AG09319 (cell line): ENCODE results near the gene EARS2.

Source experiments
- DNase-seq: peaks from one replicate; pipeline ENCODE4 v3.0.0-alpha.2; 2010; ENCODE audit warnings: low read depth; ENCODE audit errors: extremely low read depth
- TF ChIP-seq, protein P1 (sequence below): IDR thresholded peaks from 2 replicates; pipeline ENCODE4 v1.5.1; 2011; ENCODE audit warnings: low read depth, mild to moderate bottlenecking, inconsistent platforms, low read length, moderate library complexity

EARS2 gene

DNA sequence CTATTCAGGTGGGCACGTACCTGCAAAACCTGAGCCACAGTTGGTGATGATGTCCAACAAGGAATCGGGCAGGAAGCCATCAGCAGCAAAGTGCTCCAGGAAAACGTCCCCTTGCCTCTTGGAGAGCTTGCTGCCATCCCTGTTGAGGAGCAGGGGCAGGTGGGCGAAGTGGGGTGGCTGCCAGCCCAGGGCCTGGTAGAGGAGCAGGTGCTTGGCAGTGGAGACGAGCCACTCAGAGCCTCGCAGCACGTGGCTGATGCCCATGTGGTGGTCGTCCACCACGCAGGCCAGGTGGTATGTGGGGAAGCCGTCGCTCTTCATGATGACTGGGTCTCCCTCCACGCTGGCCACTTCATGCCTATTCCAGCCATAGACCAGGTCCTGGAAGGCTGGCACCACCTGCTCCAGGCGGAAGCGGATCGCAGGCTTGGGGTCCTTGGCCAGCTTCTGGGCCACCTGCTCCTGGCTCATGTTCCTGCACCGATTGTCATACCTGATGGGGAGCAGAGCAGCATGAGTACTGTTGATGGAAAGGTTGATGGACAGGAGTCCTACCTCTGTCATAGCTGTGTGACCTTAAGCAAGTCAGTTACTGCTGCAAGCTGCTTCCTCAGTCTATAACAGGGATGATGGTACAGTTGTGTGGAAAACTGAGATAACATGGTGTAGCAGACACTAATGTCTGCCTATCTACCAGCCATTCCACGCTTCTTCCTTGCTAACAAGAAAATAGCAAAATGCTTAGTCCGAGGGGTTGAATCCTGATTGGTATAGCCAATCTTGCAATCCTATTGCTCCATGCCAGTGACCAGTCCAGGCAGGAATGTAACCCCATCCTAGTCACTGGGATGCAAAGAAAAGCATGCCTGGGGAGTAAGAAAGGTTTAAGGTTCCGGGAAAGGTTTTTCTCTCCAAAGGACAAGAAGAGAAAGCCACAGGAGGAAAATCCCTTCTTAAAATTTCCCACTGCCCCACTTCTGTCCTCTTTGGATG lies 22.0 kb downstream of the EARS2 start:
- TF ChIP-seq, protein P1, sequence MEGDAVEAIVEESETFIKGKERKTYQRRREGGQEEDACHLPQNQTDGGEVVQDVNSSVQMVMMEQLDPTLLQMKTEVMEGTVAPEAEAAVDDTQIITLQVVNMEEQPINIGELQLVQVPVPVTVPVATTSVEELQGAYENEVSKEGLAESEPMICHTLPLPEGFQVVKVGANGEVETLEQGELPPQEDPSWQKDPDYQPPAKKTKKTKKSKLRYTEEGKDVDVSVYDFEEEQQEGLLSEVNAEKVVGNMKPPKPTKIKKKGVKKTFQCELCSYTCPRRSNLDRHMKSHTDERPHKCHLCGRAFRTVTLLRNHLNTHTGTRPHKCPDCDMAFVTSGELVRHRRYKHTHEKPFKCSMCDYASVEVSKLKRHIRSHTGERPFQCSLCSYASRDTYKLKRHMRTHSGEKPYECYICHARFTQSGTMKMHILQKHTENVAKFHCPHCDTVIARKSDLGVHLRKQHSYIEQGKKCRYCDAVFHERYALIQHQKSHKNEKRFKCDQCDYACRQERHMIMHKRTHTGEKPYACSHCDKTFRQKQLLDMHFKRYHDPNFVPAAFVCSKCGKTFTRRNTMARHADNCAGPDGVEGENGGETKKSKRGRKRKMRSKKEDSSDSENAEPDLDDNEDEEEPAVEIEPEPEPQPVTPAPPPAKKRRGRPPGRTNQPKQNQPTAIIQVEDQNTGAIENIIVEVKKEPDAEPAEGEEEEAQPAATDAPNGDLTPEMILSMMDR: no peak
- no peak for DNase-seq

DNA sequence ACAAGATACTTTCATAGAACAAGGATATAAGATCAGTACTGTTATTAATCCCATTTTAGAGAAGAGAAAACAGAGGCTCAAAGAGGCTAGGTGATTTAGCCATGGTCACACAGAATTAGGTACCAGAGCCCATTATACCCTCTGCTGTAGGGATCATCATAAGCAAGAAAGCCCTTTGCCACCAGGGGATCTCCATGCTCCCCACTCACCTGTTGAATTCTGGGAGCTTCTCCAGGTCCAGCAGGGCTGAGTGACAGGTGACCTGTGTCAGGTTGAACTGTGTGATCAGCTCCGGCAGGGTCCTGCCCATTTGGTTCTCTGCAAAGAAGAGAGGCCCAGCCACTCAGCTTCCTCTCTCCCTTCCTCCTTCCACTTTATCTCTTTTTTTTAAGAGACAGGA lies 24.7 kb downstream of the EARS2 start:
- TF ChIP-seq, protein P1: no peak
- no peak for DNase-seq

DNA sequence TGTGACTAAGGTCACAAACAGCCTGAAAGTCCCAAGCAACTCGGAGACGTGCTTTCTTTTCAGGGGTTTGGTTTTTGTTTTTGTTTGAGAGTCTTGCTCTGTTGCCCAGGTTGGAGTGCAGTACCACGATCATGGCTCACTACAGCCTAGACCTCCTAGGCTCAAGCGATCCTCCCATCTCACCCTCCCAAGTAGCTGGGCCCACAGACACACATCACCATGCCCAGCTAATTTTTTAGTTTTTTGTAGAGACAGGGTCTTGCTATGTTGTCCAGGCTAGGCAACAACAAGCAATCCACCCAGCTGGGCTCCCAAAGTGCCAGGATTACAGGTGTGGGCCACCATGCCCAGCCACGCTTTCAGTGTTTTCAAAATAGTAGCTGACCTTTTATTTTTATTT lies 27.1 kb downstream of the EARS2 start:
- DNase-seq: no peak
- TF ChIP-seq, protein P1: no peak

DNA sequence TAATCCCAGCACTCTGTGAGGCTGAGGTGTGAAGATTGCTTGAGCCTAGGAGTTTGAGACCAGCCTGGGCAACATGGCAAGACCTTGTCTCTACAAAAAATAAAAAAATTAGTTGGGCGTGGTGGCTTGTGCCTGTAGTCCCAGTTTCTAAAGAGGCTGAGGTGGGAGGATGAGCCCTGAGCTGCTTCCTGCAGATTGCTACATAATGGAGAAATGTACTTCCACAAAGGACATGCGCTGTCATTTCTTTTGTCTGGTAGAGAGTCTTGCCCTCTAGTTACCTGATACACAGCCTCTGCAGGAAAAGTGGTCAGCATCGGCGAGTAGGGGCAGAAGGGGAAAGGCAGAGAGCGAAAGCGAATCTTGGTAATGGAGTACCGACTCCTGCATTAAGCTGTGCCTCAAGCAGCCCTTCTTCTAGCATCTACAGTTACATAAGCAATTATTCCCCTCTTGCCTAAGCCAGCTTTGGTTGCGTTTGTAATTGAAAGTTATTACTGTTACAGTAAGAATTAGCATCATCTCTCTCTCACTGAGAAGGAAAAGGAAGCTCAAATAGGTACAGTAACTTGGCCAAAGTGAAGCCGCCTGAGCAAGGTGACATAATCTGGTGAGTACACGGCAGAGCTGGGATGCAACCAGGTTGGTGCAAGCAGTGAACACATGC lies 28.4 kb downstream of the EARS2 start:
- no peak for DNase-seq
- TF ChIP-seq, protein P1: no peak

DNA sequence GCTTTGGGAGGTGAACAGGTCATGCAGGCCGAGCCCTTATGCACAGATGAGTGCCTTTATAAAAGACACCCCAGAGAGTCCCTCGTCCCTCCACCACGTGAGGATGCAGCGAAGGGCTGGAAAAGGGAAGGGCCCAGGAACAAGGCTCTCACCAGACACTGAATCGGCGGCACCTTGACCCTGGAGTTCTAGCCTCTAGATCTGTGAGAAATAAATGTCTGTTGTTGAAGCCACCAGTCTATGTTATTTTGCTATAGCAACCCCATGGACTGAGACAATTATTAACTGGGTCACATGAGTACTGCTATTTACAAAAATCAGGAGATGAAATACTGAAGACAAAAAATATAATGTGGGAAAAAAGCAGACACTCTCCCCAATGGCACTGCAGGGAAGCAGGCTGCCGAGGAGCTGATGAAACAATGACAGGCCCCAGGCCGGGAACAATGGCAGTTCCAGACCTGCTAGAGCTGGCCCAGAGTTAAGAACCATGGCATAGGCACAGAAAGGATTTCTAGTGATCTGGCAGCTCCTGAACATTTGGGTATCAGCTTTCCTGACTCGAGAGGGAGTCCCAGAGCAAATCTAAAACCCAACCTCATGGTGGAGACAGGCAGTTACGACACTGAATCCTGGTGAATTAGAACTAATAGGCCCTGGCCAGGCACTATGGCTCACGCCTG lies 29.0 kb downstream of the EARS2 start:
- TF ChIP-seq, protein P1: no peak
- DNase-seq: no peak

DNA sequence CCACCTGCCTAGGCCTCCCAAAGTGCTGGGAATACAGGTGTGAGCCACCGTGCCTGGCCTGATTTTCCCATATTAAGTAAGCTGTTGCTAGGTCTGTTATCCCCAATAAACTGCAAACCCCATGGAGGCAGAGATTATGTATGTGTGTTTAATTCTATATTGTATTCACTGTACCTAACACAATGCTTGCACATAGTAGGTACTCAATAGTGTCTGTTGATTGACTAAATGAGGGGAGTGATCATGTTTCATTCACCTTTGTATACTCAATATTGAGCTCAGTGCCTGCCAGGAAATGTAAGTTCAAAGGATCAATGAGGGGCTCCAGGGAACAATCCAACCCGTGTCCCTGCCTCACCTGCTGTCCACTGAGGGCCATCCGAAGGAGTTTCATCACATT lies 32.3 kb downstream of the EARS2 start:
- TF ChIP-seq, protein P1: no peak
- no peak for DNase-seq
